ENCODE data around the gene OS9.

Gene OS9

DNA sequence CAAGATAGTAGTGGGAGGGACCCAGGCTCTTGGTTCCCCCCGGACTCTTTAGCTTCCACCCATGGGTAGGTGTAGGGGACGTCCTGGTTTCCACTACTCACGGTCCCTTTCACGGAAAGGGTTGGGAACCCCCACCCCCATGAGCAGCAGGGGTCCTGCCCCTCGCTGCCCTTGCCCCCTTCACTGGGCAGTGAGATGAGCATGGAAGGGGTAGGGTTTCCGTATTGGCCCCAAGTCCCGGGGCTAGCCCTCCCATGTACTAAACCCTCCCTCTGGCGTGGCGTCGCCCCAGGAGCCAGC is 31.9 kb downstream of the OS9 start:
- ATAC-seq (no peak), DNase-seq (no peak)
- Mint-ChIP-seq H3K9me3 (no peaks in the 10 kb centered on the region), H3K4me3 (no peak overlapping the region), H3K4me1 (peaks cover 12% of the 10 kb centered on the region), H3K27me3 (no peaks in the 10 kb centered on the region), H3K27ac (peak overlapping the region in 1 of 2 donors; percentile 75)

DNA sequence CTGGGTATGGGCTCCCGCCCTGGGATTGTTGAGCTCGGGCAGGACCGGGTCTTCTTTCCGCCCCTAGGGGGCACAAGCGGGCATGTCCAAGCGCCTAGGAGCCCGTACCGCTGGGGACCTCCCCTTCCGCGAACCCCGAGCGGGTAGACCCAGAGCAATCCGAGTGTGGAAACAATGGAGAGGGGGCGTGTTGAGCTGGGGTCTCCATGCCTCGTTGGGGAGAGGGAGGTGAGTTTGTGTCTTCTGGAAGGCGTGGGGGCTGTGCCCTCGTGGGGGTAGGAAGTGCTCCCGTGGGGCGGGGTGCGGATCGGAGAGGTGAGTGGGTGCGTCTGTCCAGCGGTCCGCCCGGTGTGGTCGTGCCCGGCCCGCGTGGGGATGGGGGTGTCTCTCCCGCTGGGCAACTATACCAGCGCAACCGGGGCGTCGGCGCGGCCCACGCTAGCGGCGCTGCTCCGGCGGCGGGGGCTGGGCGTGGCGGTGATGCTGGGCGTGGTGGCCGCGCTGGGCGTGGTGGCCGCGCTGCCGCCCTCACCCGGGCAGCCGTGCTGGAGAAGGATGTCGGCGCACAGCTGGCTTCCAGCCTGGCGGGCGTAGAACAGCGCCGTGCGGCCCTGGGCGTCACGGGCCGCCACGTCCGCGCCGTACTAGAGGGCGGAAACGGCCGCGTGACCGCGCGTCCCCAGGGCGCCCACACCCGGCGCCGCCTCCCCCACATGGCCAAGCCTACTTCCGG is 32.4 kb downstream of the OS9 start:
- Mint-ChIP-seq H3K9me3 (no peaks in the 10 kb centered on the region), H3K4me3 (peak overlapping the region in 1 of 2 donors; percentile 34), H3K27ac (peak overlapping the region in 1 of 2 donors; percentile 75), H3K27me3 (no peaks in the 10 kb centered on the region), H3K4me1 (peaks cover 12% of the 10 kb centered on the region)
- ATAC-seq, result peak; percentile 52
- DNase-seq, result no peak

DNA sequence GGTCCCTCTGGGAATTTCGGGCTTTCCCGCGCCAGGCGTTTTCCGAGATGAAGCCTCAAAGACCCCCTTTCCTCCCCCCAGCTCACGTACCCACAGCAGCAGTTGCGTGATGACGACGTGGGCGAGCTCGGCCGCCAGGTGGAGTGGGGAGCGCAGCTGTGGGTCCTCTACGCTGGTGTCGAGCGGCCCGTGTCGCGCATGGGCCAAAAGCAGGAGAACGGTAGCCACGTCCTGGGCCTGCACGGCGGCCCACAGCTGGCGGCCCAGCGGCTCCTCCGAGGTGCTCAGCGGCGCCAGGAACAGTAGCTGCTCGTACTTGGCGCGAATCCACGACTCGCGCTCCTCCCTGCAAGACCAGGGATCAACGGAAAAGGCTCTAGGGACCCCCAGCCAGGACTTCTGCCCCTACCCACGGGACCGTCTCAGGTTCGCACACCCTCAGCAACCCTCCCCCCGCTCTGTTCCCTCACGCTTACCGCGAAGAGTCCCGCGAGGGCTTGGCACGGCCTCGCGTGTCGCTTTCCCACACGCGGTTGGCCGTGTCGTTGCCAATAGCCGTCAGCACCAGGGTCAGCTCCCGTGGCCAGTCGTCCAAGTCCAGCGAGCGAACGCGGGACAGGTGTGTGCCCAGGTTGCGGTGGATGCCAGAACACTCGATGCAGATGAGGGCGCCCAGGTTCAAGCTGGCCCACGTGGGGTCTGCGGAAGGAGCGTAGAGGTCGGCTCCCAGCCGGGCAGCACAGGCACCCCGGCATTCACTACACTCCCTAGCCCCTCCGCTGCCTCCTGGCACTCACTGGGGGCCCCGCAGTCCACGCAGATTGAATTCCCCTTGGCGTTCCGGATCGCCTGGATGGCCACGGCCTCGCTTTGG is 33.2 kb downstream of the OS9 start:
- Mint-ChIP-seq H3K9me3 (no peaks in the 10 kb centered on the region), H3K27me3 (no peaks in the 10 kb centered on the region), H3K4me3 (no peak overlapping the region), H3K4me1 (peaks cover 8% of the 10 kb centered on the region), H3K27ac (peak overlapping the region in 1 of 2 donors; percentile 51)
- DNase-seq (peak in 1 of 2 donors; percentile 12), ATAC-seq (no peak)

DNA sequence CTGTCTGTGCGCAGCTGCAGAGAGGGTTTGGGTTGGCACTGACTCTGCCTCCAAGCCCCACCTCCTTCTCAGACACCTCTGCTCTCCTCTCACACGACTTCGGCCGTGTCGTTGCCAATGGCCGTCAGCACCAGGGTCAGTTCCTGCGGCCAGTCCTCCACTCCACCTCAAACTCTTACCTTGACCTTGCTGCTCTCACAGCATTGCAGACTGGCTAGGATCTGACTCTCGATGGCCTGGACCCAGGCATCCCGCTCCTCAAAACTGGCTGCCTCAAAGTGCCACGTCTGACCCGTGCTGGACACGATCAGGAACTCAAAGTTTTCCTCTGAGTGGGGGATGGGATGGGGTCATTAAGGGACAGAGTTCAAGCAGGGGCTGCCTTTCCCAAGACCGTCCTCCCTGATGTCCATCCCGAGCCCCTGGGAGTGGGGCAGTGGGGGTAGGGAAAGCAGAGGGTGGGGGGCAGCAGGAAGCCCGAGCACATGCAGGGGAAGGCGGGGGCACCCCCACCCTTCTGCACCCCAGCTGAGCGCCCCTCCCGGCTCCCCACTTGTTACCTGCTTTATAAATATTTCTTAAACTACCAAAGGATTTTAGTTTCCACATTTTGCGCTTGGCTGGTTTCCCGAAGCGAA is 33.9 kb downstream of the OS9 start:
- peak overlapping the region in 1 of 2 donors; percentile 79 for H3K27ac Mint-ChIP-seq
- ATAC-seq (no peak), DNase-seq (peak in 1 of 2 donors; percentile 8)
- no peaks in the 10 kb centered on the region for H3K27me3 Mint-ChIP-seq
- peaks cover 8% of the 10 kb centered on the region for H3K4me1 Mint-ChIP-seq
- H3K4me3 Mint-ChIP-seq, result no peak overlapping the region
- no peaks in the 10 kb centered on the region for H3K9me3 Mint-ChIP-seq

DNA sequence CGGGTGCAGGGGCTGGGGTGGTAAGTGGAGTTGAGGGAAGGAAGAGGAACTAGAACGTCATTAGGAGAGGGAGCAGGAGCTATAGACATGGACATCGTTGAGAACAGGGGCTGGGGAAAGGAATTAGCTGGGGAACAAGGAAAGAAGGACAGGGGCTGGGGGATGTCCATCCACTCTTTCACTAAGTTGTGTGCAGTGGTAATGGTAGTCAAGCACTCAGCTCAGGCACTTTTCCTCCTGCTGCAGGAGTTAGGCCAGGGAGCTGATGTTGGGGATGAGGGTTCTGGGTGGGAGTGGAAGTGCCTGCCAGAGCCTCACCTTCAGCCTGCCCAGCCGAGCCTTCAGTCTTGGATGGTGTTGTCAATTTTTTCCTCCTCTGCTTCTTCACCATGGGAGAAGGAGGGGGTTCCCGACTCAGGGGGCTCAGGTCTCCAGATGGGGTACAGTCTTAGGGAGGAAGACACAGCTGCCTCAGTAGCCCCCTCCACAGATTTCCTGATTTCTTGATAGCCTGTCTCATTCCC is 35.5 kb downstream of the OS9 start:
- ATAC-seq (no peak), DNase-seq (peak in 1 of 2 donors; percentile 8)
- Mint-ChIP-seq H3K27me3 (no peaks in the 10 kb centered on the region), H3K27ac (peak overlapping the region; percentile 2 to 79), H3K4me3 (no peak overlapping the region), H3K9me3 (no peaks in the 10 kb centered on the region), H3K4me1 (peaks cover 8% of the 10 kb centered on the region)

DNA sequence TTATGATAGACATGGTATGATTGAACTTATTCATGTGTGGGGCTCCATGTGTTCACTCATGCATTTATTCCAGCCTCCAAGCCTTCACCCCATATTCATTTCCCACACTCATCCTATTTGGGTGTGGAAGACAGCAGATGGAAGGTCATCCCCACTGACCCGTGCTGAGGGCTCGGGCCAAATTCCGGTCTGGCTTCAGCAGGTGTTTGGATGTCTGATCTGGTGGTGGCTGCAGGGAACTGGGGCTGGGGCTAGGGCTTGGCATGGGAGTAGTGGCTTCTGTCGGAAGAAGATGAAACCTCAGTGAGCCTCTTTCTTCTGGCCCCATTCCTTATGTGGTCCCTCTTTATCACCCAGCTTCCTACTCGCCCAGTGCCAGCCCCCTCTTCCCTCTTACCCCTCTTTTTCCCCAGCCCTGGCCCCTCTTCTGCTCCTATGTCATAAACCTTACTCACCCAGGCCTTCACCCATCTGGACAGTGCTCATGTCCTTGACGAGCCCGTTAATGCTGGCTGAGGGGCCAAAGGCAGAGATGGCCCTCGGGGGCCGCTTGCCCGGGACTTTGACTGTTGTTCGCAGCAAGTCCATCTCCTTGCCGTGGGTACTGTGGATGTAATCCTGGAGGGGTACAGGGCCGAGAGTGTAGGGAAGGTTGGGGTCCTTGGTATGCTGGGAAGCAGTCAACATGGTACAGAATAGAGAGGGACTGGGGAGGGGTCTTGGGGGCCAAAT is 36.6 kb downstream of the OS9 start:
- Mint-ChIP-seq H3K27ac (peak overlapping the region in 1 of 2 donors; percentile 72), H3K4me3 (no peak overlapping the region), H3K4me1 (peaks cover 14% of the 10 kb centered on the region), H3K9me3 (no peaks in the 10 kb centered on the region), H3K27me3 (no peaks in the 10 kb centered on the region)
- ATAC-seq (no peak), DNase-seq (no peak)

DNA sequence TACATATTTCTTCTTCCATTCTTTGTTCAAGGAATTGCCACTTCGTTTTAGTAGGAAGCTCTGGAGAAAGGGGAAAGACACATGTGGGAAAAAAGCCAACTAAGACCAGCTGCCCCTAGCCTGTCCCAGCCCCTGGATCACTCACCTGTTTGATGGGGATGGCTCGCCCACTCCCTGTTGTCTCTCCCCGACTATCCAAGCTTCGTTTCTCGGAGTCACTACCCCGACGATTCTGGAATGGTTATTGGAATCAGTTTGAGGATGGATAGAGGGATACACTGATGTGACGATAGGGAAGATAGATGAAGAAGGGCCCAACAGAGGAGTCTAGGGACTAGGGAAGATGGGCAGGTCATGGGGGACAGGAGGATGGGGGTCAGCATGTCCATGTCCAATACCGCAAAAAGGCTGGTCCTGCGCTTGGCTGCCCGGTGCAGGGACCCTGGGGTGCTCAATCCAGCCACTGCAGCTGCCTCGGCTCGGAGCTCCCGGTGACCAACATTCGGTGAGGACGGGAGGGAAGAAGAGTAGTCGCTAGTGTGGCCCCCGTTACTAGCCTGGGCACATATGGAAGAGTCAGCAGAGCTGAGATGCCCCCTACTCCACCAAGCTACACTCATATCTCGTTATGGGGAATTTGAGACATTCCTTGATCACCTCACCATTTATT is 37.6 kb downstream of the OS9 start:
- ATAC-seq (no peak), DNase-seq (no peak)
- H3K4me1 Mint-ChIP-seq, result peaks cover 11% of the 10 kb centered on the region
- H3K9me3 Mint-ChIP-seq, result no peaks in the 10 kb centered on the region
- H3K4me3 Mint-ChIP-seq, result no peak overlapping the region
- H3K27ac Mint-ChIP-seq, result no peak overlapping the region
- H3K27me3 Mint-ChIP-seq, result no peaks in the 10 kb centered on the region

DNA sequence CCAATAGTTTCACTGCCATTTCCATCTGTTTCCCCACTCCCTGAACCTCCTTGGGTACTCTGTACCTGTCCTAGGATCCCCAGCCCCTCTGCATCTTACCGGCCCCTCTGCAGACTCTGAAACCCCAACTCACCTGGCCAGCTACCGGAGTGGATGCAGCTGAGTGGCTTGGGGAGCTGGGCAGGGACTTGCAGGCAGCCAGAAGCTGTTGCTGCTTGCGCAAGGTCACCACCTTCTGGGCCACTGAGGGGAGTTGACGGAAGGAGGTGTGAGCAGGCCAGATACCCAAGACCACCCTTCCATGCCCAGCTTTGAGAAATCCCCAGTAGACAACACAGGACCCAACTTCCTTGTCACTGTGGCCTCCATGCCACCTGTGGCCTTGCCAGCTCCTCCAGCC is 38.3 kb downstream of the OS9 start:
- no peak overlapping the region for H3K27ac Mint-ChIP-seq
- H3K27me3 Mint-ChIP-seq, result no peaks in the 10 kb centered on the region
- no peaks in the 10 kb centered on the region for H3K9me3 Mint-ChIP-seq
- DNase-seq, result no peak
- H3K4me3 Mint-ChIP-seq, result no peak overlapping the region
- ATAC-seq, result no peak
- peaks cover 18% of the 10 kb centered on the region for H3K4me1 Mint-ChIP-seq

DNA sequence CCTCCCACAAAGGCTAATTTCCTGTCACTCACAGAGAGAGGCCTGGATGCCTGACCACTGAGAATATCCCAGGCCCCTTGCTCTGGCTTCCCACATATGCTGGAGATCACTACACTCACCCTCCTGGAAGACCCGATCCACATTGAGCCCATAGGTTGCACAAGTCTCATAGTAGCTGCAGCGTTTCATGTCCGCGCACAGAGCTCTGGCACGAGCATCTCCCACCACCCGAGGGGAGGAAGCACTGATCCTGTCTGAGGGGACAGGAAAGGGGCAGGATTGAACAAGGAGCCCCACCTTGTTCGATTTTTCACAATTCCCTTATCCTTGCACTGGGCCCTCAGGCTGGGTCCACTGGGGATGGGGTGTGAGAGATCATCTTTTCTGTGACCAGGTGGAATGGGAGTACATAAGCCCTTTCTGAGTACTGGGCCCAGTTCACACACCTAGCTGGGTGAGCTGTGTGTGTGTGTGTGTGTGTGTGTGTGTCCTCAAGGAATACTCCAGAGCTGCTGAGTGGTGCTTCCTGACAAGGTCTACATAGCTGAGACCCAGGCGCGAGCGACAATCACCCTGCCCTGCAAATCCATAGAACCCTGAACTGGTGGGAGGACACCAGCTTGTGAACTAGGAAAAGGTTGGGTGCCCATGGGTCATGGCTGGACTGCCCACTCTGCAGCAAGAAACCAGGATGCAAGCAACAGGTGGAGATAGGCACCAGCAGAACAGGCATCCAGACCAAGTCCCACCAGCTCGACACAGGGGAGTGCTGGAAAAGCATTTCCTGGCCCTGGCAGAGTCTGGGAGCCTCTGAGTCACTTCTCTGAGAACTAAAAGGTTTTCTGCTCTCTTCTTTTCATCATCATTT is 39.0 kb downstream of the OS9 start:
- H3K27ac Mint-ChIP-seq, result peak overlapping the region; percentile 66 to 71
- peaks cover 18% of the 10 kb centered on the region for H3K4me1 Mint-ChIP-seq
- H3K9me3 Mint-ChIP-seq, result no peaks in the 10 kb centered on the region
- no peak for ATAC-seq
- no peak for DNase-seq
- no peaks in the 10 kb centered on the region for H3K27me3 Mint-ChIP-seq
- no peak overlapping the region for H3K4me3 Mint-ChIP-seq

DNA sequence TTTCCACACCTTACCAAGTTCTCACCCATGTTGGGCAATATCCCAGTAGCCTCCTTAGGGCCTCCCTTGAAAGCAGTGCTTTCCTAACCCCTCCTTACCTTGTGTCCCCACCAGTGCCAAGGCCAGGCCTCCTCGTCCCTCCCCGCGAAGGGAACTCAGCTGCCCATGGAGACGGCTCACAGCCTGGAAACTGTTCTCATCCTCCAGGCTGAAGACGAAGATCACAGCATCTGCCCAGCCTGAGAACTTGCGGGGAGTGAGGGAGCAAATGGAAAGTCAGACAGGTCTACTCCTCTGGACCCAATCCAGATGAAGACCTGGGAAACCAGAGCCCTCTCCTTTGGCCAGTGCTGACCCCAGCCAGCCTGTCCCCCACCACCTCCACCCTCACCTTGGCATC is 40.0 kb downstream of the OS9 start:
- no peak overlapping the region for H3K27ac Mint-ChIP-seq
- no peak for DNase-seq

DNA sequence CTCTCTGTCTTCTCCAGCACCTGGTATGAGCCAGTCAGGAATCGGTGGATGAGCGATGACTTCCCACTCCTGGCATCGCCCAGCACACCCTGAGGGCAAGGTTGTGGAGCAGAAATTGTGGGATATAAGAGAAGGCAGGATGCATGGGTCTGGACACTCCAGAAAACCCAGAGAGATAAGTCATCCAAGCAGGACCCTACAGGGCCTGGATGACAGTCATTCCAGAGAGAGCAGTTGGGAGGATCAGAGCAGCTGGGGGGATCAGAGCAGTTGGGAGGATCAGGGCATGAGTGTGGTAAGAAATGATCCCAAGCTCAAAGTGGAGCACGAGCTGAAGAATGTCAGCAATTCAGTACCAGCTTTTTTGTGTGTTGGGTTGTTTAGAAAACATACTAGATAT is 40.7 kb downstream of the OS9 start:
- Mint-ChIP-seq H3K27ac (peak overlapping the region in 1 of 2 donors; percentile 4), H3K4me3 (no peak overlapping the region), H3K9me3 (no peaks in the 10 kb centered on the region), H3K4me1 (peaks cover 26% of the 10 kb centered on the region), H3K27me3 (no peaks in the 10 kb centered on the region)
- DNase-seq (no peak), ATAC-seq (no peak)

More for the DNA sequence above, 40.0 kb downstream of the OS9 start:
- Mint-ChIP-seq H3K27me3 (no peaks in the 10 kb centered on the region), H3K4me1 (peaks cover 20% of the 10 kb centered on the region), H3K4me3 (no peak overlapping the region), H3K9me3 (no peaks in the 10 kb centered on the region)
- ATAC-seq, result no peak

DNA sequence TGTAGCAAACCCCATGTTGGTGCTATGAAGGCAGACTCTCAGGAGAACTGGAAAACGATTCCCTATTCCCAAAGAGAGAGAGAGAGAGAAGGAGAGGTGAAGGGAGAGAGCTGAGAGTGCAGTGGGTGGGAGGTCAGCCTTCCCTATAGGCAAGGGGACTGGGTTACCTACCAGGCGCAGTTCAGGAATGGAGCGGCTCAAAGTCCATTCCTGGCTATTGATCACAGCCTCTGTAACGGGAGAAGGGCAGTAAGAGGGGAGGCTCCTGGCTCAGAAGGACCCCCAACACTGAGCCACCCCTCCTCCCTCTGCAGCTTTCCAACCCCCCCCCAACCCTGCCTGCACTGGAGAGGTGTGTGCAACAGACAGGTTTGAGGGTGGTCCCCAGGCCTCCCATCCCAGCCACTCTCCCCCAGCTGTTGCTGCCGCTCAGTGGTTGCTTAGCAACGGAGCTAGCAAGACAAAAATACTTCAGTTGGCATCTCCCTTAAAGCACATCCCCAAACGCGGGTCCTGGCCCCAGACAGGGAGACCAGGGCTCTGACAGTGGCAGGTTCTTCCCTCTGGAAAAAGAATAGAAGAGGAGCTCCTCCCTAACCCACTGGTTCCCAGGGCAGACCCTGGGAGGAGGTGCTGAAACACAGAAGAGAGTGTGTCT is 41.4 kb downstream of the OS9 start:
- Mint-ChIP-seq H3K9me3 (no peaks in the 10 kb centered on the region), H3K27ac (peak overlapping the region in 1 of 2 donors; percentile 44), H3K4me1 (peaks cover 34% of the 10 kb centered on the region), H3K27me3 (no peaks in the 10 kb centered on the region), H3K4me3 (no peak overlapping the region)
- ATAC-seq, result no peak
- no peak for DNase-seq

DNA sequence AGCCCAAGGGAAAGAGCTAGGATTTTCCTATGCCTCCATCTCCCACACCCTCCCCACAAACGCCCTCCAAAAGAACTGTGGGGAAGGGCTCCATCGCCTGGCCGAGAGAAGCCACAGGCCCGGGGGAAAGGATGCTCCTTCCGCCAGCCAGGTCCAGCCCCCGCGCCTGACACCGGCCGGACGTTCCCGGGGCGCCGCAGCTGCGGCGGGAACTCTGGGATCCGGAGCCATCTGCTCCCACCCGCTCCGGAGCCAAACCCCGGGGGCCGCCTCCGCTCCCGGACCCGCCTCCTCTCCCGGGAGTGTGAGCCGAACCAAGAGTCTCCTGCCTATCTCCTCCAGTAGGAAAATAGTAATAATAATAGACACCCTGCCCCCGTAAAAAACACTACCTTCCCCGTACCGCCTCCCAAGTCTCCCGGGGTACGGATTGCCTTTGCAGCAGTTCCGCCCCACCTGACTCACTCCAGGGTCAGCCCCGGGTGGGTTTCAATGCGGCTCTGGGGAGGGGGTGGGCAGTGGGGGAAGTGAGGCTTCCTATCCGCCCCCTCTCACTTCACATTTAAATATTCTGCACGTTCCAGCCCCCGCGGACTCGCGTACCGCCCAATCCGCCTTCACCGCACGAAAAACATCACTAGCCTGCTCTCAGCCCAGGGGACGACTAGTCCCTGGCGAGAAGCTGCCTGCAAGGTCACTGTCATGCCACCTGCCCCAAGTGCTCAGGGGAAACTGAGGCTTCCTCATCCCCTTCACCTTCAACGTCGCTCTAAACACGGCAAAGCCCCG is 42.2 kb downstream of the OS9 start:
- DNase-seq (no peak), ATAC-seq (no peak)
- Mint-ChIP-seq H3K4me3 (no peak overlapping the region), H3K27ac (peak overlapping the region; percentile 72 to 96), H3K4me1 (peaks cover 42% of the 10 kb centered on the region), H3K27me3 (no peaks in the 10 kb centered on the region), H3K9me3 (no peaks in the 10 kb centered on the region)

Measured in stimulated activated naive CD8-positive, alpha-beta T cell treated with anti-CD3 and anti-CD28 coated beads, Interleukin-15, amount 100 ng/mL, for 72 hours (primary cell).